Lower leg skin (tissue), 4 donors: Measurements from ENCODE around the gene MAP9. TPM values are rescaled to one million over a fixed set of nuclear protein-coding genes. Genes with fewer than 3 reads are reported as not detected.
"Not testable (repeated sequence)": the region's sequence is repeated elsewhere in the genome, so short reads cannot be mapped to it uniquely, and the experiment has no call there.

Source experiments
- DNase-seq, 2 donors: peaks; one replicate each; pipeline ENCODE4 v3.0.0-alpha.2; 2019; ENCODE audit warnings: low spot score in 2 of 2
- H3K4me3 ChIP-seq: fragments of 200-600 bp; sonication (generic); 2 replicates; pipeline ENCODE4 v1.5.1; 2017; ENCODE audit warnings: mild to moderate bottlenecking, low read depth; ENCODE audit not compliant: poor library complexity, severe bottlenecking
- POLR2A ChIP-seq, 2 donors: fragments of 450-650 bp; IDR thresholded peaks; one replicate each; pipeline ENCODE4 v1.6.1; 2016 to 2017; ENCODE audit warnings: antibody characterized with exemption in 2 of 2, mild to moderate bottlenecking in 1 of 2, moderate library complexity in 1 of 2
- WGBS, 2 donors: methylation state at CpG; one replicate each; pipeline ENCODE4 v1.1.5; 2018; 5-methylcytosine and 5-hydroxymethylcytosine counted together
- intact Hi-C: fragments of 100-400 bp; cut with DNase I; formaldehyde crosslinking; loops from one replicate; pipeline ENCODE4 v1.15.0; 2023; ENCODE audit warnings: low total_unique reads
- total RNA-seq, 4 donors: library from RNA; depleted of rRNA; stranded (reverse); fragments of >200 nt; gene quantifications; one replicate each; pipeline ENCODE4 v1.1.0, GENCODE V29; 2016
- TF ChIP-seq, protein P1 (sequence below), 3 donors: fragments of 450-650 bp; IDR thresholded peaks; one replicate each; pipeline ENCODE4 v1.5.1; 2016; ENCODE audit warnings: antibody characterized with exemption in 3 of 3, mild to moderate bottlenecking in 3 of 3, moderate library complexity in 2 of 3

MAP9 gene
- 1 to 10 TPM in 2 of 4 donors, under 1 TPM in 2; 0.15 to 1.8 (median 1.3) TPM for total RNA-seq

DNA sequence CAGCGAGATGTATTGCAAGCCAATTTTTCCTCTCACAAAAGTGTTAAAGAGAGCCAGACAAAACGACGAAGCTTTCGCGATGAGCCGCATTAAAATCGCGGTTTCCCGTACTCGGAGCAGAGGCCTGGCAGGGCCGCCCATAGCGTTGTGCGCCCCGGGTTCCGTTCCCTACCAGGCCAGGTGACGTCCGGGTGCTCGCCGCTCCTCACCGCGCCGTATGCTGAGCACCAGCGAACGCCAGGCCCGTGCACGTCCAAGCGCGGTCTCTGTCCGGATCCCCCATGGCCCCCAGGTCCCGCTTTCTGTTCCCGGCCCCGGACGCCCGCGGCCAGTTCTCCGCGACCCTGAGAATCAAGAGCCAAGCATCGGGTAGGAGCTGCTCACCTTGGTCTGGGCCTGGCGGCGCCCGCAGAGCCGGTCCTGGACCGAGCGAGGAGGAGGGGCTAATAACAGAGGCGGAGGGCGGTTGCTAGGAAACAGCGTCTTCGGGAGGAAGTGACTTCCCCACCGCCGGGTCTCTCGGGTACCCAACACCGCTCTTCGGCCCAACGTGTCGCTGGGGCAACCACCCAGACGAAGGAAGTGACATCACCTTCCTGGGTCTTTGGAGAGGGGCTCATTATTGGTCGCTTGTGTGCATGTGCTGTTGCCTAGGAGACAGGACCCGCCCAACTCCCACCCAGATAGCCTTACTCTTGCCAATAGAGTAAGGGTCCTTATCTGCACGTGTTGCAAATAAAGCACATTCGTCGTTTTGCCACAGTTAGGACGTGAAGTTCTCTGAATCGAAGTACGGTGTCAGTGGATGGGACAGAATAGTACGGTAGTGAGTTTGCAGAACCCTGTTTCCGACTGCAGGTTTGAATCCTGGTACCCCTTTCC is at the start of gene MAP9:
TSS of gene MAP9 (minus strand) at position 579 of the 882 bp plus-strand sequence. CDS start 1,115 bp downstream, outside the sequence.
- peak; percentile 49 to 87 for DNase-seq
- intact Hi-C loops: no loop called here
- WGBS, 2 donors: 7 to 10% methylated on average over 45 to 59 of the region's 66 CpGs
- peak within 1 kb of the TSS; percentile 25 for H3K4me3 ChIP-seq
- TF ChIP-seq POLR2A (IDR thresholded peaks at IDR 0.05): no peak

DNA sequence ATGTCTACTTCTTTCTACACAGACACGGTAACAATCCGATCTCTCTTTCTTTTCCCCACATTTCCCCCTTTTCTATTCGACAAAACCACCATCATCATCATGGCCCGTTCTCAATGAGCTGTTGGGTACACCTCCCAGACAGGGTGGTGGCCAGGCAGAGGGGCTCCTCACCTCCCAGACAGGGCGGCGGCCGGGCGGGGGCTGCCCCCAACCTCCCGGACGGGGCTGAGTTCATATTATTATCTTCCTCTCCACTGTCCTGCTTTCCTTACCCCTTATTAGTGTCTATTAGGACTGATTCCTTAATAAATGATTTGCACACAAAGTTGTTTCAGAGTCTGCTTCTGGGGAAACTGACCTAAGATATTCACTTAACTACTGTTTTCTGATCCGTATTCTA is 48.0 kb upstream of the MAP9 start:
- intact Hi-C loops, H3K4me3 ChIP-seq, DNase-seq: not testable (repeated sequence)
- WGBS, 2 donors: 85 to 90% methylated on average over 9 to 11 of the region's 11 CpGs

DNA sequence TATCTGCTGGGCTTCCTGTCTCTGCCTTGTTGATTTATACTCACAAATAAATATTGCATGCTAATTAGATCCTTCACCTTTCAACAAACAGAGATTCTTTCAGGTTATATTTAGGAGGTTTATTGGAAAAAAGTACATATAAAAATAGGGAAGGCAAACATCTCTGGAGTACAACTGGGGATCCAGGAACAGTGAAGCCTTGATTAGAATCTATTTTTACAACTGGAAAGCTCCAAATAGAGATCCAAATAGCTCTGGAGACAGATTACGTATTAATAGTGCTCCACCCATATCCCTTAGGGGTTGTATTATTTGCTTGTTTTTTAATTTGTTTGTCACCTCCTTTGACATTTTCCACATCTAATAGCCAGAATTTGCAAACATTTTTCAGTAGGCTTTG is 46.9 kb upstream of the MAP9 start:
- DNase-seq: no peak
- 19 to 32% methylated on average over 1 of the region's 1 CpG for WGBS, 2 donors
- intact Hi-C loops: no loop called here
- no peak for TF ChIP-seq POLR2A (IDR thresholded peaks at IDR 0.05)
- TF ChIP-seq, protein P1, sequence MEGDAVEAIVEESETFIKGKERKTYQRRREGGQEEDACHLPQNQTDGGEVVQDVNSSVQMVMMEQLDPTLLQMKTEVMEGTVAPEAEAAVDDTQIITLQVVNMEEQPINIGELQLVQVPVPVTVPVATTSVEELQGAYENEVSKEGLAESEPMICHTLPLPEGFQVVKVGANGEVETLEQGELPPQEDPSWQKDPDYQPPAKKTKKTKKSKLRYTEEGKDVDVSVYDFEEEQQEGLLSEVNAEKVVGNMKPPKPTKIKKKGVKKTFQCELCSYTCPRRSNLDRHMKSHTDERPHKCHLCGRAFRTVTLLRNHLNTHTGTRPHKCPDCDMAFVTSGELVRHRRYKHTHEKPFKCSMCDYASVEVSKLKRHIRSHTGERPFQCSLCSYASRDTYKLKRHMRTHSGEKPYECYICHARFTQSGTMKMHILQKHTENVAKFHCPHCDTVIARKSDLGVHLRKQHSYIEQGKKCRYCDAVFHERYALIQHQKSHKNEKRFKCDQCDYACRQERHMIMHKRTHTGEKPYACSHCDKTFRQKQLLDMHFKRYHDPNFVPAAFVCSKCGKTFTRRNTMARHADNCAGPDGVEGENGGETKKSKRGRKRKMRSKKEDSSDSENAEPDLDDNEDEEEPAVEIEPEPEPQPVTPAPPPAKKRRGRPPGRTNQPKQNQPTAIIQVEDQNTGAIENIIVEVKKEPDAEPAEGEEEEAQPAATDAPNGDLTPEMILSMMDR (IDR thresholded peaks at IDR 0.05): no peak
- H3K4me3 ChIP-seq: no peak overlapping the region

DNA sequence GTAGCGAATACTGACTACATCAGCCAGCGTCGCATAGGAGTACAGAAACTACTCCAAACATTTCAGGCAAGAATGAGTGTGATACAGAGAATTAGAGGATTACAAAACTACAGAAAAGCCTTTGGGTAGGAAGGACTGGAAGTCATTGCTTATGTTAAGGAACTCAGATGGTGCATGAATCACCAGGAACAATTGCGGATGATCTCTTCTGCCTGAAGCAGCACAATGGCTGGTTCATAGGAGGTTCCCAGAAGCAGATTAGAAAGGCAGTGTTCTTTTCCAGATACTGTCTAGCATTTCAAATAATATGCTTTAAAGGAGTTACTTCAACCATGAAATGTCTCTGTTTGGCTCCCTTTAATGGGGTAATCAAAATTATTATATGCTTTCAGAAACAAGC is 42.5 kb upstream of the MAP9 start:
- DNase-seq: no peak
- no peak for TF ChIP-seq POLR2A (IDR thresholded peaks at IDR 0.05)
- TF ChIP-seq, protein P1 (IDR thresholded peaks at IDR 0.05): no peak
- H3K4me3 ChIP-seq: no peak overlapping the region
- WGBS, 2 donors: 85 to 94% methylated on average over 4 of the region's 4 CpGs
- intact Hi-C loops: no loop called here

DNA sequence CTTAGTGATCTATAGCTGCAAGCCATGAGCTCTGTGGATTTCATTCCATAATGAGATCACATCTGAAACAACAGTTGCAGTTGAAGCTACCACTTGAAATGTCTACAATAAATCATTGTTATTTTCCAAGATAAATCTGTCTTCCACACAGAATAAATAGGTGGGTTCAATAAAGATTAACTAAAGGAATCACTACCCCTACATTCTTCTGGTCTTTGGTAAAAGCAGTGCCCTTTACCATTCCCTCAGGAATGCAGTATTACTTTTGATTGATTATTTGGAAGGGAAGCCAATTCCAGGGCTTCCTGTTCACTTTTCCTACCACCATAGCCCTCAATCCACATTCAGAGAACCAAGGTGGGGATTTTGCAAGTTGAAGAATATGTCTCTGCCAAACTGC is 38.9 kb upstream of the MAP9 start:
- no peak for TF ChIP-seq POLR2A (IDR thresholded peaks at IDR 0.05)
- TF ChIP-seq, protein P1 (IDR thresholded peaks at IDR 0.05): no peak
- DNase-seq: no peak
- intact Hi-C loops: no loop called here
- no peak overlapping the region for H3K4me3 ChIP-seq

DNA sequence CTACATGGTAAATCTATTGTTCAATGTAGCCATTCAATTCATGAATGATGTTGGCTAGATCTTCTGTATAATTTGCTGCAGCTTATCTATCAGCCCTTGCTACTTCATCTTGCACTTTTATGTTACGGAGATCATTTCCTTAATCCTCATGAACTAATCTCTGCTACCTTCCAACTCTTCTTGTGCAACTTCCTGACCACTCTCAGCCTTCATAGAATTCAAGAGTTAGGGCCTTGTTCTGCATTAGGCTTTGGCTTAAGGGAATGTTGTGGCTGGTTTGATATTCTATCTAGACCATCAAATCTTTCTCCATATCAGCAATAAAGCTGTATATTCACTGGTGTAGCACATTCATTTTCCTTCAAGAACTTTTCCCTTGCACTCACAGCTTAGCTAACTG is 36.7 kb upstream of the MAP9 start:
- TF ChIP-seq, protein P1 (IDR thresholded peaks at IDR 0.05): no peak
- TF ChIP-seq POLR2A (IDR thresholded peaks at IDR 0.05): no peak
- intact Hi-C loops: no loop called here
- H3K4me3 ChIP-seq: no peak overlapping the region
- 80 to 86% methylated on average over 1 of the region's 1 CpG for WGBS, 2 donors
- no peak for DNase-seq

DNA sequence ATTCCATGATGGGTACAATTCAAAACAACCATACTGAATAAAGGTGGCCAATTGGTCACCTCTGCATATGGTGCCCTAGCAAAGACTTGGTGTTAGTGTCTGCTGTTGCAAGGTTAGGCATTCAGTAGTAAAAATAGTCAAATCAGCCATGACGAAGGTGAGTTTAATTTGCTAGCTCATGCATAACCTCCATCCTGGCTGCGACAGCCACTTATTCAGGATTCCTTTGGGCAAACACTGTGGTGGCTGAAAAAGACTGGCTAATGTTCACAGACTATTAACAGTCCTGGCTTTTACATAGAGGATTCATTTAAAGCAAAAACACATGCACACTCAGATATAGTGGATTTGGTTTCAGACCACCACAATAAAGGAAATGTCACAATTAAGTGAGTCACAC is 34.8 kb upstream of the MAP9 start:
- H3K4me3 ChIP-seq: no peak overlapping the region
- intact Hi-C loops: no loop called here
- DNase-seq: no peak
- TF ChIP-seq POLR2A (IDR thresholded peaks at IDR 0.05): no peak
- TF ChIP-seq, protein P1 (IDR thresholded peaks at IDR 0.05): no peak
- WGBS, 2 donors: 78 to 90% methylated on average over 2 of the region's 2 CpGs
